GM18951 (cell line): ENCODE data around the gene SLC9A2.

ENCODE experiments used
- POLR2A ChIP-seq: IDR thresholded peaks from 4 replicates; pipeline ENCODE4 v1.6.1; 2011; ENCODE audit warnings: mild to moderate bottlenecking; ENCODE audit not compliant: insufficient read length, insufficient read depth; ENCODE audit errors: extremely low read depth
- in situ Hi-C: fragments of 300-500 bp; cut with MboI; formaldehyde crosslinking; loops from one replicate; pipeline ENCODE4 v1.12.0; 2022; ENCODE audit warnings: low sequenced_read_pairs, mixed read lengths, inconsistent platforms; ENCODE audit not compliant: unreplicated experiment

SLC9A2 gene

GRCh38 chr2:102743259-102743658 lies 123.9 kb downstream of the SLC9A2 start:
- in situ Hi-C loops = no loop called here
- no peak for TF ChIP-seq POLR2A

GRCh38 chr2:102748107-102748506 lies 128.8 kb downstream of the SLC9A2 start:
- in situ Hi-C loops = no loop called here
- TF ChIP-seq POLR2A = no peak

GRCh38 chr2:102749938-102750337 lies 130.6 kb downstream of the SLC9A2 start:
- in situ Hi-C loops = no loop called here

GRCh38 chr2:102753563-102754159 lies 134.3 kb downstream of the SLC9A2 start:
- no peak for TF ChIP-seq POLR2A
- in situ Hi-C loops = no loop called here

More at GRCh38 chr2:102749938-102750337, 130.6 kb downstream of the SLC9A2 start:
- no peak for TF ChIP-seq POLR2A

GRCh38 chr2:102754456-102755145 lies 135.2 kb downstream of the SLC9A2 start:
- in situ Hi-C loops = no loop called here
- no peak for TF ChIP-seq POLR2A

- in situ Hi-C loops = no loop called here
Measured at GRCh38 chr2:102755284-102755683, 135.9 kb downstream of the SLC9A2 start.

GRCh38 chr2:102758439-102758838 lies 139.1 kb downstream of the SLC9A2 start:
- no peak for TF ChIP-seq POLR2A
- in situ Hi-C loops = no loop called here

More at GRCh38 chr2:102755284-102755683, 135.9 kb downstream of the SLC9A2 start:
- TF ChIP-seq POLR2A = no peak
